HepG2 (cell line): ENCODE measurements around the gene NKX1-1. TPM values are rescaled to one million over a fixed set of nuclear protein-coding genes. Genes with fewer than 3 reads are reported as not detected.

Source experiments
- CAMTA2 ChIP-seq: sonication (generic); formaldehyde crosslinking; IDR thresholded peaks from 2 replicates; pipeline ENCODE4 v1.4.0; 2020; ENCODE audit warnings: mild to moderate bottlenecking, missing genetic modification reagents, borderline replicate concordance
- ISL2 ChIP-seq: sonication (generic); formaldehyde crosslinking; IDR thresholded peaks from 2 replicates; pipeline ENCODE4 v1.5.0; 2020; ENCODE audit warnings: missing genetic modification reagents
- KDM5B ChIP-seq: sonication (generic); formaldehyde crosslinking; IDR thresholded peaks from 2 replicates; pipeline ENCODE4 v1.4.0; 2020; ENCODE audit warnings: missing genetic modification reagents, mild to moderate bottlenecking, borderline replicate concordance
- MZF1 ChIP-seq: sonication (generic); formaldehyde crosslinking; IDR thresholded peaks from 2 replicates; pipeline ENCODE4 v1.8.1; 2023; ENCODE audit warnings: mild to moderate bottlenecking, missing genetic modification reagents, borderline replicate concordance
- NCOA2 ChIP-seq: sonication (generic); formaldehyde crosslinking; IDR thresholded peaks from 2 replicates; pipeline ENCODE4 v1.8.0; 2022; ENCODE audit warnings: inconsistent platforms
- NFIC ChIP-seq: IDR thresholded peaks from 2 replicates; pipeline ENCODE4 v1.6.1; 2012; ENCODE audit warnings: mild to moderate bottlenecking, low read length, inconsistent platforms
- TCF12 ChIP-seq, 2 experiments: fragments of 450-650 bp in 1 of 2; sonication (generic) in 1 of 2; formaldehyde crosslinking in 1 of 2; IDR thresholded peaks; 2 replicates each; pipeline versions ENCODE4 v1.6.1 to v1.8.0; 2017 to 2022; ENCODE audit warnings: antibody characterized with exemption in 1 of 2, mild to moderate bottlenecking in 1 of 2, missing genetic modification reagents in 1 of 2, moderate library complexity in 1 of 2
- ZFX ChIP-seq: sonication (generic); formaldehyde crosslinking; IDR thresholded peaks from 2 replicates; pipeline ENCODE4 v1.4.0; 2020; ENCODE audit warnings: mild to moderate bottlenecking, low read depth, missing genetic modification reagents, moderate library complexity
- ZNF30 ChIP-seq: sonication (generic); formaldehyde crosslinking; IDR thresholded peaks from 2 replicates; pipeline ENCODE4 v1.5.0; 2020; ENCODE audit warnings: mild to moderate bottlenecking, missing genetic modification reagents
- ZNF331 ChIP-seq: sonication (generic); formaldehyde crosslinking; IDR thresholded peaks from 2 replicates; pipeline ENCODE4 v1.4.0; 2020; ENCODE audit warnings: missing genetic modification reagents
- ZNF547 ChIP-seq: sonication (generic); formaldehyde crosslinking; IDR thresholded peaks from 2 replicates; pipeline ENCODE4 v1.5.1; 2020; ENCODE audit warnings: mild to moderate bottlenecking, missing genetic modification reagents
- polyA plus RNA-seq, 8 experiments: library from polyadenylated mRNA; depleted of rRNA in 3 of 8; stranded (reverse) in 7 of 8; unstranded in 1 of 8; fragments of >200 nt; fragmentation: Illumina TruSeq in 4 of 8; extraction: Trizol in 4 of 8; gene quantifications; 2 replicates each; pipeline versions ENCODE4 v1.2.1 to v1.2.3, GENCODE V29; 2011 to 2016; ENCODE audit warnings: low read depth in 4 of 8, missing spikeins in 1 of 8, mixed read lengths in 1 of 8; ENCODE audit not compliant: insufficient read depth in 1 of 8
- total RNA-seq, 5 experiments: library from RNA; depleted of rRNA; stranded (reverse); fragments of >200 nt; fragmentation: Illumina TruSeq; extraction: Trizol; gene quantifications; 2 replicates each; pipeline ENCODE4 v1.2.3, GENCODE V29; 2016; ENCODE audit warnings: low read depth in 1 of 5
- TF ChIP-seq, protein P1 (sequence below): sonication (generic); formaldehyde crosslinking; IDR thresholded peaks from 2 replicates; pipeline ENCODE4 v1.4.0; 2020; ENCODE audit warnings: missing genetic modification reagents
- TF ChIP-seq, protein P2 (sequence below): fragments of 450-650 bp; IDR thresholded peaks from 2 replicates; pipeline ENCODE4 v1.6.1; 2017
- TF ChIP-seq, protein P3 (sequence below), 2 experiments: sonication (generic) in 1 of 2; formaldehyde crosslinking in 1 of 2; IDR thresholded peaks; 2 replicates each; pipeline versions ENCODE4 v1.5.1 to v1.6.1; 2011 to 2020; ENCODE audit warnings: borderline replicate concordance in 1 of 2, low read depth in 1 of 2, low read length in 1 of 2, mild to moderate bottlenecking in 1 of 2, missing genetic modification reagents in 1 of 2, moderate library complexity in 1 of 2
- TF ChIP-seq, protein P4 (sequence below): sonication (generic); formaldehyde crosslinking; conservative IDR thresholded peaks from 2 replicates; pipeline ENCODE4 v1.4.0; 2020; ENCODE audit warnings: mild to moderate bottlenecking, missing genetic modification reagents, moderate library complexity

Gene NKX1-1
- total and polyA plus RNA-seq, 2 of the 13 experiments (the other 11 are each of a cell fraction or from before 2014, with no cell fraction given), result not detected

DNA sequence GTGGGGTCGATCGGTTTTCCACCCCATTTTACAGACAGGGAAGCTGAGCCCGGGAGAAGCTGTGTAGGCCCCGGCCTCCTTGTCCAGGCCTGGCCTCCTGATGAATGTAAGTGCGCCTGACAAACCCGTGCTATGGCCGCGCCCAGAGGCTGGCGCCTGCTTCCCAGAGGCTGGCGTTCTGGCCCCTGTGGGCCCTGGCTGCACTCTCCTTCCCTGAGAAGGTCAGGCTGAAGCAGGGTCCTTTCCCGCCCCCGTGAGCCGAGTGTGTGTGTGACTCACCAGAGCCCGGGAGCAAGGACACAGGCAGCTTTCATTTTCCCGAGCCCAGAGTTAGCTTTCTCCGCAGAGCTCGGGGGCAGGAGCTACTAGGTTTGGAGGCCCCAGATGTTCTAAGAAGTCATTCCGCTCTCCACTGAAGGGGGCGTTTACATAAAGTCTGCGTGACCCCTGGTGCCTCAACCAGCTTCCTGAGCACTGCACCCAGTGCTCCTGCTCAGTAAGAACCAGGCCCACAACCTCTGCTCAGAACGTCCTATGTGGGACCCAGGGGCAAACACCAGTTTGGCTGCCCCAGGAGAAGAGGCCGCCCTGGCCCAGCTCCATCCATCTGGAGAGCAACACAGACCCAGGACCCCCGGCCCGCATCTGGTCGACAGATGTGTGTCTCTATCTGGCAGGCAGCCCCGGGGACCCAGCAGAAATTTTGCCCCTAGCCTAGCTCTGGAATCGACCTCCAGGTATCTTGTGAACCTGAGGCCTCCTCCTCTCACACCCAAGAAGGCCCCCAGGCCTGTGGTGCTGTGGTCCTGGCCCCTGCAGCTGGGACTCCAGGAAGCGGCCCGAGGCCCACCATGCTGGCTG is 45.6 kb downstream of the NKX1-1 start (continued):
- TF ChIP-seq, protein P1, sequence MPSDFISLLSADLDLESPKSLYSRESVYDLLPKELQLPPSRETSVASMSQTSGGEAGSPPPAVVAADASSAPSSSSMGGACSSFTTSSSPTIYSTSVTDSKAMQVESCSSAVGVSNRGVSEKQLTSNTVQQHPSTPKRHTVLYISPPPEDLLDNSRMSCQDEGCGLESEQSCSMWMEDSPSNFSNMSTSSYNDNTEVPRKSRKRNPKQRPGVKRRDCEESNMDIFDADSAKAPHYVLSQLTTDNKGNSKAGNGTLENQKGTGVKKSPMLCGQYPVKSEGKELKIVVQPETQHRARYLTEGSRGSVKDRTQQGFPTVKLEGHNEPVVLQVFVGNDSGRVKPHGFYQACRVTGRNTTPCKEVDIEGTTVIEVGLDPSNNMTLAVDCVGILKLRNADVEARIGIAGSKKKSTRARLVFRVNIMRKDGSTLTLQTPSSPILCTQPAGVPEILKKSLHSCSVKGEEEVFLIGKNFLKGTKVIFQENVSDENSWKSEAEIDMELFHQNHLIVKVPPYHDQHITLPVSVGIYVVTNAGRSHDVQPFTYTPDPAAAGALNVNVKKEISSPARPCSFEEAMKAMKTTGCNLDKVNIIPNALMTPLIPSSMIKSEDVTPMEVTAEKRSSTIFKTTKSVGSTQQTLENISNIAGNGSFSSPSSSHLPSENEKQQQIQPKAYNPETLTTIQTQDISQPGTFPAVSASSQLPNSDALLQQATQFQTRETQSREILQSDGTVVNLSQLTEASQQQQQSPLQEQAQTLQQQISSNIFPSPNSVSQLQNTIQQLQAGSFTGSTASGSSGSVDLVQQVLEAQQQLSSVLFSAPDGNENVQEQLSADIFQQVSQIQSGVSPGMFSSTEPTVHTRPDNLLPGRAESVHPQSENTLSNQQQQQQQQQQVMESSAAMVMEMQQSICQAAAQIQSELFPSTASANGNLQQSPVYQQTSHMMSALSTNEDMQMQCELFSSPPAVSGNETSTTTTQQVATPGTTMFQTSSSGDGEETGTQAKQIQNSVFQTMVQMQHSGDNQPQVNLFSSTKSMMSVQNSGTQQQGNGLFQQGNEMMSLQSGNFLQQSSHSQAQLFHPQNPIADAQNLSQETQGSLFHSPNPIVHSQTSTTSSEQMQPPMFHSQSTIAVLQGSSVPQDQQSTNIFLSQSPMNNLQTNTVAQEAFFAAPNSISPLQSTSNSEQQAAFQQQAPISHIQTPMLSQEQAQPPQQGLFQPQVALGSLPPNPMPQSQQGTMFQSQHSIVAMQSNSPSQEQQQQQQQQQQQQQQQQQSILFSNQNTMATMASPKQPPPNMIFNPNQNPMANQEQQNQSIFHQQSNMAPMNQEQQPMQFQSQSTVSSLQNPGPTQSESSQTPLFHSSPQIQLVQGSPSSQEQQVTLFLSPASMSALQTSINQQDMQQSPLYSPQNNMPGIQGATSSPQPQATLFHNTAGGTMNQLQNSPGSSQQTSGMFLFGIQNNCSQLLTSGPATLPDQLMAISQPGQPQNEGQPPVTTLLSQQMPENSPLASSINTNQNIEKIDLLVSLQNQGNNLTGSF, result no peak
- TF ChIP-seq KDM5B (CRISPR knock-in tag), result no peak; the same call in 1 of the 2 replicates
- no peak for TF ChIP-seq TCF12 (IDR thresholded peaks at IDR 0.05)
- no peak for TF ChIP-seq TCF12 (CRISPR knock-in tag; IDR thresholded peaks at IDR 0.05)
- peak; percentile 39 for TF ChIP-seq ZFX
- no peak for TF ChIP-seq CAMTA2
- TF ChIP-seq ZNF547 (CRISPR knock-in tag), result no peak
- no peak for TF ChIP-seq ZNF30 (CRISPR knock-in tag)
- no peak for TF ChIP-seq MZF1 (CRISPR knock-in tag)
- 0 out of 2 replicates have a peak, but pooled peaks have one; percentile 14 for TF ChIP-seq ZNF331
- no peak for TF ChIP-seq NCOA2 (CRISPR knock-in tag)
- TF ChIP-seq, protein P2, sequence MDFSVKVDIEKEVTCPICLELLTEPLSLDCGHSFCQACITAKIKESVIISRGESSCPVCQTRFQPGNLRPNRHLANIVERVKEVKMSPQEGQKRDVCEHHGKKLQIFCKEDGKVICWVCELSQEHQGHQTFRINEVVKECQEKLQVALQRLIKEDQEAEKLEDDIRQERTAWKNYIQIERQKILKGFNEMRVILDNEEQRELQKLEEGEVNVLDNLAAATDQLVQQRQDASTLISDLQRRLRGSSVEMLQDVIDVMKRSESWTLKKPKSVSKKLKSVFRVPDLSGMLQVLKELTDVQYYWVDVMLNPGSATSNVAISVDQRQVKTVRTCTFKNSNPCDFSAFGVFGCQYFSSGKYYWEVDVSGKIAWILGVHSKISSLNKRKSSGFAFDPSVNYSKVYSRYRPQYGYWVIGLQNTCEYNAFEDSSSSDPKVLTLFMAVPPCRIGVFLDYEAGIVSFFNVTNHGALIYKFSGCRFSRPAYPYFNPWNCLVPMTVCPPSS, result no peak
- TF ChIP-seq, protein P3, sequence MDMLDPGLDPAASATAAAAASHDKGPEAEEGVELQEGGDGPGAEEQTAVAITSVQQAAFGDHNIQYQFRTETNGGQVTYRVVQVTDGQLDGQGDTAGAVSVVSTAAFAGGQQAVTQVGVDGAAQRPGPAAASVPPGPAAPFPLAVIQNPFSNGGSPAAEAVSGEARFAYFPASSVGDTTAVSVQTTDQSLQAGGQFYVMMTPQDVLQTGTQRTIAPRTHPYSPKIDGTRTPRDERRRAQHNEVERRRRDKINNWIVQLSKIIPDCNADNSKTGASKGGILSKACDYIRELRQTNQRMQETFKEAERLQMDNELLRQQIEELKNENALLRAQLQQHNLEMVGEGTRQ (IDR thresholded peaks at IDR 0.05; ENCODE audit: low read depth, low read length), result no peak
- TF ChIP-seq, protein P3 (CRISPR knock-in tag; IDR thresholded peaks at IDR 0.05; ENCODE audit: borderline replicate concordance), result no peak
- TF ChIP-seq NFIC, result no peak
- no peak for TF ChIP-seq ISL2 (CRISPR knock-in tag)
- TF ChIP-seq, protein P4, sequence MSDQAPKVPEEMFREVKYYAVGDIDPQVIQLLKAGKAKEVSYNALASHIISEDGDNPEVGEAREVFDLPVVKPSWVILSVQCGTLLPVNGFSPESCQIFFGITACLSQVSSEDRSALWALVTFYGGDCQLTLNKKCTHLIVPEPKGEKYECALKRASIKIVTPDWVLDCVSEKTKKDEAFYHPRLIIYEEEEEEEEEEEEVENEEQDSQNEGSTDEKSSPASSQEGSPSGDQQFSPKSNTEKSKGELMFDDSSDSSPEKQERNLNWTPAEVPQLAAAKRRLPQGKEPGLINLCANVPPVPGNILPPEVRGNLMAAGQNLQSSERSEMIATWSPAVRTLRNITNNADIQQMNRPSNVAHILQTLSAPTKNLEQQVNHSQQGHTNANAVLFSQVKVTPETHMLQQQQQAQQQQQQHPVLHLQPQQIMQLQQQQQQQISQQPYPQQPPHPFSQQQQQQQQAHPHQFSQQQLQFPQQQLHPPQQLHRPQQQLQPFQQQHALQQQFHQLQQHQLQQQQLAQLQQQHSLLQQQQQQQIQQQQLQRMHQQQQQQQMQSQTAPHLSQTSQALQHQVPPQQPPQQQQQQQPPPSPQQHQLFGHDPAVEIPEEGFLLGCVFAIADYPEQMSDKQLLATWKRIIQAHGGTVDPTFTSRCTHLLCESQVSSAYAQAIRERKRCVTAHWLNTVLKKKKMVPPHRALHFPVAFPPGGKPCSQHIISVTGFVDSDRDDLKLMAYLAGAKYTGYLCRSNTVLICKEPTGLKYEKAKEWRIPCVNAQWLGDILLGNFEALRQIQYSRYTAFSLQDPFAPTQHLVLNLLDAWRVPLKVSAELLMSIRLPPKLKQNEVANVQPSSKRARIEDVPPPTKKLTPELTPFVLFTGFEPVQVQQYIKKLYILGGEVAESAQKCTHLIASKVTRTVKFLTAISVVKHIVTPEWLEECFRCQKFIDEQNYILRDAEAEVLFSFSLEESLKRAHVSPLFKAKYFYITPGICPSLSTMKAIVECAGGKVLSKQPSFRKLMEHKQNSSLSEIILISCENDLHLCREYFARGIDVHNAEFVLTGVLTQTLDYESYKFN (CRISPR knock-in tag), result peak; percentile 43; the same call in 1 of the 2 replicates
